HG02588 (cell line): Measurements from ENCODE around the gene RGS12.

Source experiments
- ATAC-seq: cut with Tn5 transposase; IDR thresholded peaks from one replicate; pipeline ENCODE4 v1.9.1; 2021; ENCODE audit warnings: mild to moderate bottlenecking, moderate library complexity; ENCODE audit not compliant: unreplicated experiment

Gene RGS12

GRCh38 chr4:3276986-3277385, 15.8 kb upstream of the RGS12 start:
- ATAC-seq: no peak

- ATAC-seq: no peak
These were observed 12.4 kb upstream of the RGS12 start for GRCh38 chr4:3280466-3280865.

- no peak for ATAC-seq
These were observed 9.3 kb upstream of the RGS12 start for GRCh38 chr4:3283483-3283882.

GRCh38 chr4:3283916-3284315, 8.9 kb upstream of the RGS12 start:
- no peak for ATAC-seq

GRCh38 chr4:3284734-3285557, 7.9 kb upstream of the RGS12 start:
- ATAC-seq: no peak

GRCh38 chr4:3285558-3286334, 7.1 kb upstream of the RGS12 start:
- ATAC-seq: peak; percentile 82

GRCh38 chr4:3286335-3287175, 6.3 kb upstream of the RGS12 start:
- ATAC-seq: no peak

GRCh38 chr4:3287271-3287971, 5.4 kb upstream of the RGS12 start:
- ATAC-seq: no peak

GRCh38 chr4:3287972-3288570, 4.8 kb upstream of the RGS12 start:
- no peak for ATAC-seq

- no peak for ATAC-seq
These were observed 4.2 kb upstream of the RGS12 start for GRCh38 chr4:3288571-3289094.

GRCh38 chr4:3290476-3290875, 2.3 kb upstream of the RGS12 start:
- no peak for ATAC-seq

- ATAC-seq: no peak
These were observed 1.9 kb upstream of the RGS12 start for GRCh38 chr4:3290889-3291321.

GRCh38 chr4:3291411-3291968, 1.3 kb upstream of the RGS12 start:
- ATAC-seq: no peak

- ATAC-seq: peak; percentile 15
These were observed 751 bp upstream of the RGS12 start for GRCh38 chr4:3291969-3292570.

GRCh38 chr4:3293401-3294391, 875 bp downstream of the RGS12 start:
- ATAC-seq: no peak

GRCh38 chr4:3294401-3295241, 1.8 kb downstream of the RGS12 start:
- ATAC-seq: no peak
